ENCODE results near the gene BIN1. TPM values are rescaled to one million over a fixed set of nuclear protein-coding genes. Genes with fewer than 3 reads are reported as not detected.

BIN1 gene
- total RNA-seq, 1 donor from 2014 or later = 50.2 TPM

DNA sequence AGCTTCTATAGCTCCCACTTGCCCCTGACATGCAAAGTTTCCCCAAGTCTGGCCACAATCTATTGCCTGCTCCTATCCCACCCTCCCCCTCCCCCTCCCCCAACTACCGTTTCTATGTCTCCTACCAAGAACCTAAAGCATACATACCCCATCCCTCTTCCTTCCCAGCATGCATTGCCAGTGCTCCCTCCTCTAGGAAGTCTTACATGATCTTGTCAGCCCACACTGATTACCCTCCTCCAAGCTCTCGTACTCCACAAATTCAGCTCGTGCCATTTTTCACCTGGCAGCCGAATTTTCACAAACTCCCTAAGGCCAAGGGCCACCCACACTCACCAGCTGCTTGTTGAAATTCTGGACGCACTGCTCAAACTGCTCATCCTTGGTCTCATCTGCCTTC, 30.7 kb downstream of the BIN1 start:
- H3K27me3 ChIP-seq (ENCODE audit: insufficient read depth, low read length) = no peaks in the 10 kb centered on the region
- Mint-ChIP-seq H3K27ac (ENCODE audit: unreplicated experiment) (no peak overlapping the region), H3K4me3 (ENCODE audit: unreplicated experiment) (no peak overlapping the region), H3K9me3 (ENCODE audit: unreplicated experiment) (no peaks in the 10 kb centered on the region), H3K27me3 (ENCODE audit: low read depth, unreplicated experiment) (peaks cover 1% of the 10 kb centered on the region), H3K36me3 (ENCODE audit: low read depth, unreplicated experiment) (peaks cover 3% of the 10 kb centered on the region), H3K4me1 (ENCODE audit: low read depth, unreplicated experiment) (peaks cover 30% of the 10 kb centered on the region)
- no peak for TF ChIP-seq EZH2 (IDR thresholded peaks at IDR 0.05; ENCODE audit: insufficient read depth, low read length)
- TF ChIP-seq, protein P1, sequence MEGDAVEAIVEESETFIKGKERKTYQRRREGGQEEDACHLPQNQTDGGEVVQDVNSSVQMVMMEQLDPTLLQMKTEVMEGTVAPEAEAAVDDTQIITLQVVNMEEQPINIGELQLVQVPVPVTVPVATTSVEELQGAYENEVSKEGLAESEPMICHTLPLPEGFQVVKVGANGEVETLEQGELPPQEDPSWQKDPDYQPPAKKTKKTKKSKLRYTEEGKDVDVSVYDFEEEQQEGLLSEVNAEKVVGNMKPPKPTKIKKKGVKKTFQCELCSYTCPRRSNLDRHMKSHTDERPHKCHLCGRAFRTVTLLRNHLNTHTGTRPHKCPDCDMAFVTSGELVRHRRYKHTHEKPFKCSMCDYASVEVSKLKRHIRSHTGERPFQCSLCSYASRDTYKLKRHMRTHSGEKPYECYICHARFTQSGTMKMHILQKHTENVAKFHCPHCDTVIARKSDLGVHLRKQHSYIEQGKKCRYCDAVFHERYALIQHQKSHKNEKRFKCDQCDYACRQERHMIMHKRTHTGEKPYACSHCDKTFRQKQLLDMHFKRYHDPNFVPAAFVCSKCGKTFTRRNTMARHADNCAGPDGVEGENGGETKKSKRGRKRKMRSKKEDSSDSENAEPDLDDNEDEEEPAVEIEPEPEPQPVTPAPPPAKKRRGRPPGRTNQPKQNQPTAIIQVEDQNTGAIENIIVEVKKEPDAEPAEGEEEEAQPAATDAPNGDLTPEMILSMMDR (IDR thresholded peaks at IDR 0.05; ENCODE audit: insufficient read depth, low read depth, low read length) = no peak
- peaks cover 43% of the 10 kb centered on the region for H3K79me2 ChIP-seq (ENCODE audit: insufficient read depth, low read length)
- H3K4me3 ChIP-seq (ENCODE audit: insufficient read depth, low read depth, low read length) = no peak overlapping the region
- H3K4me1 ChIP-seq (ENCODE audit: insufficient read depth, low read length) = peaks cover 20% of the 10 kb centered on the region
- DNase-seq (ENCODE audit: low read depth) (no peak), FAIRE-seq (no peak)
- H3K36me3 ChIP-seq (ENCODE audit: insufficient read depth, low read length) = no peaks in the 10 kb centered on the region
- no peak overlapping the region for H3K27ac ChIP-seq (ENCODE audit: low read depth, low read length)
- no peak overlapping the region for H3K9ac ChIP-seq (ENCODE audit: low read length)
- no peak overlapping the region for H2AFZ ChIP-seq (ENCODE audit: low read depth, low read length)
- no peak overlapping the region for H3K4me2 ChIP-seq (ENCODE audit: low read length)
- no peaks in the 10 kb centered on the region for H3K9me3 ChIP-seq (ENCODE audit: insufficient read depth, low read depth, low read length)
- peaks cover 51% of the 10 kb centered on the region for H4K20me1 ChIP-seq (ENCODE audit: insufficient read depth, low read length)

DNA sequence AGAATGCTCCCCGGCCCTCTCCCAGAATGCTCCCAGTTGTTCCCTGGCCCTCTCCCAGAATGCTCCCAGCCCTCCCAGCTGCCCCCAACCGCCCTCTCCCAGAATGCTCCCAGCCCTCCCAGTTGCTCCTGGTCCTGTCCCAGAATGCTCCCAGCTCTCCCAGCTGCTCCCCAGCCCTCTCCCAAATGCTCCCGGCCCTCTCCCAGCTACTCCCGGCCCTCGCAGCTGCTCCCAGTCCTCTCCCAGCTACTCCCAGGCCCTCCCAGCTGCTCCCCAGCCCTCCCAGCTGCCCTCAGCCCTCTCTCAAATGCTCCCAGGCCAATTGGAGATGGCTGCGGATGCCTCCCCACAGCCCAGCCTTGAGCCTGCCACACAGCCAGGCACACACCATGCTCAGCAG, 31.1 kb downstream of the BIN1 start:
- H3K4me2 ChIP-seq (ENCODE audit: low read length) = no peak overlapping the region
- FAIRE-seq (no peak), DNase-seq (ENCODE audit: low read depth) (no peak)
- no peak overlapping the region for H2AFZ ChIP-seq (ENCODE audit: low read depth, low read length)
- no peak overlapping the region for H3K4me3 ChIP-seq (ENCODE audit: insufficient read depth, low read depth, low read length)
- H3K9ac ChIP-seq (ENCODE audit: low read length) = no peak overlapping the region
- peaks cover 38% of the 10 kb centered on the region for H3K79me2 ChIP-seq (ENCODE audit: insufficient read depth, low read length)
- H3K4me3 Mint-ChIP-seq (ENCODE audit: unreplicated experiment) = no peak overlapping the region
- peaks cover 30% of the 10 kb centered on the region for H3K4me1 Mint-ChIP-seq (ENCODE audit: low read depth, unreplicated experiment)
- peaks cover 1% of the 10 kb centered on the region for H3K27me3 Mint-ChIP-seq (ENCODE audit: low read depth, unreplicated experiment)
- no peaks in the 10 kb centered on the region for H3K9me3 ChIP-seq (ENCODE audit: insufficient read depth, low read depth, low read length)
- H3K36me3 ChIP-seq (ENCODE audit: insufficient read depth, low read length) = no peaks in the 10 kb centered on the region
- H3K9me3 Mint-ChIP-seq (ENCODE audit: unreplicated experiment) = no peaks in the 10 kb centered on the region
- no peaks in the 10 kb centered on the region for H3K27me3 ChIP-seq (ENCODE audit: insufficient read depth, low read length)
- H3K27ac ChIP-seq (ENCODE audit: low read depth, low read length) = no peak overlapping the region
- peaks cover 15% of the 10 kb centered on the region for H3K4me1 ChIP-seq (ENCODE audit: insufficient read depth, low read length)
- TF ChIP-seq EZH2 (IDR thresholded peaks at IDR 0.05; ENCODE audit: insufficient read depth, low read length) = no peak
- TF ChIP-seq, protein P1 (IDR thresholded peaks at IDR 0.05; ENCODE audit: insufficient read depth, low read depth, low read length) = no peak
- H3K36me3 Mint-ChIP-seq (ENCODE audit: low read depth, unreplicated experiment) = peaks cover 6% of the 10 kb centered on the region
- H4K20me1 ChIP-seq (ENCODE audit: insufficient read depth, low read length) = peaks cover 53% of the 10 kb centered on the region
- no peak overlapping the region for H3K27ac Mint-ChIP-seq (ENCODE audit: unreplicated experiment)

GRCh38 chr2:127074936-127075335, 32.0 kb downstream of the BIN1 start:
- peaks cover 6% of the 10 kb centered on the region for H3K36me3 Mint-ChIP-seq (ENCODE audit: low read depth, unreplicated experiment)
- DNase-seq (ENCODE audit: low read depth) (no peak), FAIRE-seq (no peak)
- Histone ChIP-seq H3K36me3 (ENCODE audit: insufficient read depth, low read length) (no peaks in the 10 kb centered on the region), H3K9me3 (ENCODE audit: insufficient read depth, low read depth, low read length) (no peaks in the 10 kb centered on the region), H3K27ac (ENCODE audit: low read depth, low read length) (no peak overlapping the region), H3K9ac (ENCODE audit: low read length) (no peak overlapping the region), H3K4me3 (ENCODE audit: insufficient read depth, low read depth, low read length) (no peak overlapping the region), H3K4me1 (ENCODE audit: insufficient read depth, low read length) (peaks cover 11% of the 10 kb centered on the region), H2AFZ (ENCODE audit: low read depth, low read length) (no peak overlapping the region), H4K20me1 (ENCODE audit: insufficient read depth, low read length) (peaks cover 54% of the 10 kb centered on the region), H3K27me3 (ENCODE audit: insufficient read depth, low read length) (no peaks in the 10 kb centered on the region), H3K79me2 (ENCODE audit: insufficient read depth, low read length) (peaks cover 29% of the 10 kb centered on the region), H3K4me2 (ENCODE audit: low read length) (no peak overlapping the region)
- no peak overlapping the region for H3K4me3 Mint-ChIP-seq (ENCODE audit: unreplicated experiment)
- no peaks in the 10 kb centered on the region for H3K9me3 Mint-ChIP-seq (ENCODE audit: unreplicated experiment)
- H3K4me1 Mint-ChIP-seq (ENCODE audit: low read depth, unreplicated experiment) = peaks cover 27% of the 10 kb centered on the region
- peaks cover 1% of the 10 kb centered on the region for H3K27me3 Mint-ChIP-seq (ENCODE audit: low read depth, unreplicated experiment)
- TF ChIP-seq EZH2 (IDR thresholded peaks at IDR 0.05; ENCODE audit: insufficient read depth, low read length) = no peak
- TF ChIP-seq, protein P1 (IDR thresholded peaks at IDR 0.05; ENCODE audit: insufficient read depth, low read depth, low read length) = no peak
- no peak overlapping the region for H3K27ac Mint-ChIP-seq (ENCODE audit: unreplicated experiment)

Measured in astrocyte (in vitro differentiated cells and primary cell).